Activated naive CD8-positive, alpha-beta T cell treated with anti-CD3 and anti-CD28 coated beads for 36 hours (primary cell): Measurements from ENCODE around the gene HOXC12. TPM values are rescaled to one million over a fixed set of nuclear protein-coding genes. Genes with fewer than 3 reads are reported as not detected.

Experiments used
- DNase-seq: peaks from one replicate; pipeline ENCODE4 v3.0.0; 2021
- H3K27ac Mint-ChIP-seq: one replicate; pipeline ENCODE4 v1.8.0; 2022; ENCODE audit warnings: mild to moderate bottlenecking, moderate library complexity, mixed read lengths
- H3K27me3 Mint-ChIP-seq: one replicate; pipeline ENCODE4 v1.8.0; 2022; ENCODE audit warnings: mild to moderate bottlenecking, mixed read lengths
- H3K36me3 Mint-ChIP-seq: one replicate; pipeline ENCODE4 v1.8.0; 2021; ENCODE audit warnings: mild to moderate bottlenecking, mixed read lengths
- H3K4me1 Mint-ChIP-seq: one replicate; pipeline ENCODE4 v1.8.0; 2021; ENCODE audit warnings: mixed read lengths
- H3K4me3 Mint-ChIP-seq: one replicate; pipeline ENCODE4 v1.8.0; 2022; ENCODE audit warnings: mild to moderate bottlenecking, moderate library complexity, mixed read lengths
- H3K9me3 Mint-ChIP-seq: one replicate; pipeline ENCODE4 v1.8.0; 2022; ENCODE audit warnings: mixed read lengths
- total RNA-seq, 2 experiments: library from RNA; stranded (reverse); gene quantifications; one replicate each; pipeline ENCODE4 v1.2.3, GENCODE V29; 2021

The HOXC12 gene
- total RNA-seq, 2 experiments from 2014 or later = not detected

DNA sequence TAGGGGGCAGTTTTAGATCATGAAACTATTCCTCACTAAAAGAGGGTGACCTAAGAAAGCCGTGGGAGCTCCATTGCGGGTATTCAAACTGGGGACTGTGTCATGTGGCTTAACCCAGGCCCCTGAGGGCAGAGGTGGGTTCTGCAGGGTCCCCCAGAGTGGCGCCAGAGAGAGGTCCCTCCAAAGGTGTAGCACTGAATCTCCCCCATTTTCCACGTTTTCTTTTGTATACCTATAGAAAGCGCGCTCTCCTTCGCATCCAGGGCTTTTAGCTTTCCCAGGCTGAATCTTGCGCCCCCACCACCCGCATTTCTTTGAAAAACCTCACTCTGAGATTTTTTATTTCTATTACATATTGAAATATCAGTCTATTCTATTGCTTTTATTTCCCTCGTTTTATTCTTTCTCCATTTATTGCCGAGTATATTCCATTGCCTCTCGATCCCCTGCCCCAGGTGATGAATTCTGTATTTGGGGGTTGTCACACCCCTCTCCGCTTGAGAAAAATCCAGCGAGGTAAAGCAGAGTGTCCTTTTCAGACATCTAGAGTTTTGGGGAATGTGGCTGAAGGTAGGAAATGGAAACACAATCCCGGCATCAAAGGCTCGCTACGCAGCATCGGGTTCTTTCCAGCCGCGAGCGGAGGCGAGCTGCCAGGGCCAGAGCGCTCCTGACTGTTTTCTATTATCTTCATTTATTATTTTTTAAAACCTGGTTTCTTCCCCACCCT is 16.9 kb upstream of the HOXC12 start:
- DNase-seq = no peak
- Mint-ChIP-seq H3K4me1 (peaks cover 24% of the 10 kb centered on the region), H3K9me3 (no peaks in the 10 kb centered on the region), H3K27me3 (peaks cover 95% of the 10 kb centered on the region), H3K4me3 (no peak overlapping the region), H3K27ac (no peak overlapping the region), H3K36me3 (no peaks in the 10 kb centered on the region)

DNA sequence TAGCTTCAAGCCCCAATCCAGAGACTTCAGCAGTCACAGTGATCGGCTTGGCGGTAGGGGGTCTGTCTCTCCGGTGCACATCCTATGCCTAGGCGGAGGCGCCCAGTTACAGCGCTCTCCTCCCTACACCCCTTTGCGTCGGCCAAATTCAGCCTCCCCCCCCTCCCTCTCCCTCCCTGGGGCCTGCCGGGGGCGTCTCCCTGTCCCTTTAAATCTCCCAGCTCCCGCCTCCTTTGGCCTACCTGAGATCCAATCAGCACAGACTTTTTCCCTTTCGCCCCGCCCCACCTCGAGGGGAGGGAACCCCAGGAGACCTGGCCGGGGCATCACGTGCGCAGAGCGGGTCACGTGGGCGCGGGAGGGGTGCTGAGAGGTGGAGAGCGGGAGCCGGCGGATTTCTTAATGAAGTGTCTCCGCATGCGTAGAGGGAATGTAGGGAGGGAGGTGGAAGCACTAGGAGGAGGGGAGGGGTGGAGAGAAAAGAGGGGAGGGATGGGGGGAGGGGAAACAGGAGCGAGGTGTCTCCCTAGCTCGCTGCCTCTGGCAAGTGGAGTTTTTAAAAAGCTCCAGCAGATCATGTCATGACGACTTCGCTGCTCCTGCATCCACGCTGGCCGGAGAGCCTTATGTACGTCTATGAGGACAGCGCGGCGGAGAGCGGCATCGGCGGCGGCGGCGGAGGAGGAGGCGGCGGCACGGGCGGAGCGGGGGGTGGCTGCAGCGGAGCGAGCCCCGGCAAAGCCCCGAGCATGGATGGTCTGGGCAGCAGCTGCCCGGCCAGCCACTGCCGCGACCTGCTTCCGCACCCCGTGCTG is 16.2 kb upstream of the HOXC12 start, which contains the start of gene HOXC13:
HOXC13 (plus strand) TSS at position 506 of the 815 bp plus-strand sequence; CDS start at position 582, 76 bp downstream.
- no peak within 1 kb of the TSS for H3K4me3 Mint-ChIP-seq
- H3K9me3 Mint-ChIP-seq = no peaks in the 10 kb centered on the region
- no peaks in the 10 kb centered on the region for H3K36me3 Mint-ChIP-seq
- peak; percentile 48 for DNase-seq
- peaks cover 24% of the 10 kb centered on the region for H3K4me1 Mint-ChIP-seq
- peaks cover 94% of the 10 kb centered on the region for H3K27me3 Mint-ChIP-seq
- no peak within 1 kb of the TSS for H3K27ac Mint-ChIP-seq

DNA sequence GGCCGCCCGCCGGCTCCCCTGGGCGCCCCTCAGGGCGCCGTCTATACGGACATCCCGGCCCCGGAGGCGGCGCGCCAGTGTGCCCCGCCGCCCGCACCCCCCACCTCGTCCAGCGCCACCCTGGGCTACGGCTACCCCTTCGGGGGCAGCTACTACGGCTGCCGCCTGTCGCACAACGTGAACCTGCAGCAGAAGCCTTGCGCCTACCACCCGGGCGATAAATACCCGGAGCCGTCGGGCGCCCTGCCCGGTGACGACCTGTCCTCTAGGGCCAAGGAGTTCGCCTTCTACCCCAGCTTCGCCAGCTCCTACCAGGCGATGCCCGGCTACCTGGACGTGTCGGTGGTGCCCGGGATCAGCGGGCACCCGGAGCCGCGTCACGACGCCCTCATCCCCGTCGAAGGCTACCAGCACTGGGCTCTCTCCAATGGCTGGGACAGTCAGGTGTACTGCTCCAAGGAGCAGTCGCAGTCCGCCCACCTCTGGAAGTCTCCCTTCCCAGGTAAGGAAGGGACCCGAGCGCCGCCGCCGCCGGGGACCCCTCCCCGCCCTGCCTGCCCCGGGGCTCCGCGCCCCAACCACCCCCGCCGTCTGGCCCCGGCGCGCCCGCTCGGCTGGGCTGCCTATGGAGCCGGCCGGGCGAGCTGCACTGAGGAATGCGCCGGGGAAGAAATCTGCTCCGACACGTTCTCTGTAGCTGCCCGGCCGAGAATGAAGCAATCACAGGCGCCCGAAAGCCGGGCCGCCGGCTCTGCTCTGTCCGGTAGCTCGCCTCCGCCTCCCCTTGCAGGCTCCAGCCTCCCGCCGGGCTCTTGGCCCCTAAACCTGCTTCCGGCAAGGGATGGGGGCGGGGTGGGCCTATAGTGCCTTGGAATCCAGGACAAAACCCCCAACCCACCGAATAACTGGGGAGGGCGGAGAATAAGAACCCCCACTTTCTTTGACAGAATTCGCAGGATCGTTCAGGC is 15.3 kb upstream of the HOXC12 start:
- H3K27ac Mint-ChIP-seq = no peak overlapping the region
- peaks cover 94% of the 10 kb centered on the region for H3K27me3 Mint-ChIP-seq
- H3K4me3 Mint-ChIP-seq = no peak overlapping the region
- peaks cover 24% of the 10 kb centered on the region for H3K4me1 Mint-ChIP-seq
- H3K9me3 Mint-ChIP-seq = no peaks in the 10 kb centered on the region
- no peak for DNase-seq
- H3K36me3 Mint-ChIP-seq = no peaks in the 10 kb centered on the region

DNA sequence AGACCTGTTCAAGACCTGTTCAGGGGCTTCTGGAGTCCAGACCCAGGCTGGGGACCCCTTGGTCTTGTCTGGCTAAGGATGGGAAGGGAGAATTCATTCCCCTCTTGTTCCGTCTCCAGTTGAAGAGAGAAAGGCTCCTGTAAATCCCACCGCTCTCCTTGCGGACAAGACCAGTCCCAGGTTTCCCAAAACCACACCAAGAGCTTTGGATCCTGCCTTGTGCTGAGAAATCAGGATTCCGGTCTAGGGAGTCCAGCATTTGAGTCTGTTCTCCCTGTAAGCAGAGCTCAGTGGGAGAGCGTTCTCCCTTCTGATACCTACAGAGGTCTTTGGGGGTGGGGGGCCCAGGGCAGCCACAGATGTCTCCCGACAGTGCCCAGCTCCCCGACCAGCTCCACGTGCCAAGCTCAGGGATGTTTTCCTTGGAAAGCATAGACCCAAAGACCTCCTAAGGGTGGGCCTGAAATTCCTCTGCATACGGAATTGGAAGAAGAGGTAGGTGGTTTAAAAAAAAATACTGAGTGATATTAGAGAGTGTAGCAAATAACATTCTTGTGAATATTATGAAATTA is 14.2 kb upstream of the HOXC12 start:
- no peak for DNase-seq
- H3K4me3 Mint-ChIP-seq = no peak overlapping the region

DNA sequence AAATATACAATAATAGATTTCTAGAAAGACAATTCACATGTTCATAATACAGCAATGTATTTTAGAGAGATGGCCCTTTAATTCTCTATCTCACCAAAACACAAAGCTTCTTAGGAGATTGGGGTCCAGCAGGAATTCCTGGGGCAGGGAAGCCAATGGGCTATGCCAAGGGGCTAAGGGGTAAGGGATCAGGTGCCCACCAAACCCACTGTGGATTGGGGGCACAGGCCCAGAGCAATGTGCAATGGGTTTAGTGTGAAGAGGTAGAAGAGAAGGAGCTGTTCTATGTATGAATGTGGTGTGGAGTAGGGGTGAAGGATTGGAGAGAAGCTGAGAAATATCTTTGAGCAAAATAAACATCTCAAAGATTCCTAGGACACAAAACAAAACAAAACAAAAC is 13.5 kb upstream of the HOXC12 start:
- Mint-ChIP-seq H3K27ac (no peak overlapping the region), H3K36me3 (no peaks in the 10 kb centered on the region), H3K4me3 (no peak overlapping the region), H3K9me3 (no peaks in the 10 kb centered on the region), H3K27me3 (peaks cover 94% of the 10 kb centered on the region), H3K4me1 (peaks cover 12% of the 10 kb centered on the region)
- no peak for DNase-seq

More for the DNA sequence above, 14.2 kb upstream of the HOXC12 start:
- Mint-ChIP-seq H3K9me3 (no peaks in the 10 kb centered on the region), H3K4me1 (peaks cover 17% of the 10 kb centered on the region), H3K27ac (no peak overlapping the region), H3K36me3 (no peaks in the 10 kb centered on the region), H3K27me3 (peaks cover 94% of the 10 kb centered on the region)

DNA sequence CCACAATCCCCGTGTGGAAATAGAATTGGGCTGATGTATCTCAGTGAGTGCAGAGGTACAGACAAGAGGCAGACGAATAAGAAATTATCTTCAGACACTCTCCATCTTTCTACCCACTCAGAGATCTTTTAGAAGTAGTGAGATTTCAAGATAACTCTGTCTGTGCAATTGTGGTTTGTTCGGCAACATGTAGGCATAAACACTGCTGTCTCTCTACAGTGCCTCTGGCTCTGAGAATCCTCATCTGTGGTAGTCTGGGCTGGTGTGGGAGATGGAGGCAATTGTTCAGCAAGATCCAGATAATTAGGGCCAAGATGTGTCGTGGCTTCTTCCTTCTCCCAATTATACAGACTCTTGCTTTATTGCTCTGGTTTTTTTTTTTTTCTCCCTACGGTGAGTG is 13.0 kb upstream of the HOXC12 start:
- H3K9me3 Mint-ChIP-seq = no peaks in the 10 kb centered on the region
- H3K27ac Mint-ChIP-seq = no peak overlapping the region
- H3K4me1 Mint-ChIP-seq = peaks cover 10% of the 10 kb centered on the region
- H3K36me3 Mint-ChIP-seq = no peaks in the 10 kb centered on the region
- DNase-seq = no peak
- no peak overlapping the region for H3K4me3 Mint-ChIP-seq
- H3K27me3 Mint-ChIP-seq = peaks cover 94% of the 10 kb centered on the region

DNA sequence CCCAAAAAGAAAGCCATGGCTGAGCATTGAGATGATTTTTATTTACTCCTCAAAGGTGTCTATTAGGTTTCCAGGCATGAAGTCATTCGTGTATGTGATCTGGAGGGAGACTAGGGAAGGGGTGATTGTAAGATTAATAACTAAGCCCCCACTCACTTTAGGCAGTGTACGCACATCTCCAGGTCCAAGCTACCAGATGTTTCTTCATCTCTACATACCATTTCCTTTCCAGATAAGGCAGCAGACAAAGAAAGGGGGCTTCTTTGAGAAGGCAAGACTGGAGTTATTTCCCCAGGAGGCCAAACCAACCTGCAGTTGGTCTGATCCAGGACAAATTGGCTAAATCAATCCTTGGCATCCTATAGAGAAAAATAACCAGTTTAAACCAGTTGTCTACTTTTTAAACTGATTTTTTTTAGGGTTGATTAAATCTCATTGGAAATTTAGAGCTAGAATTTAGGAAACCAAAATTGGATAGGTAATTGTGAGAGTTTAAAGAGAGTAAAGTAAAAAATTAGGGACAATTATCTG is 12.2 kb upstream of the HOXC12 start:
- Mint-ChIP-seq H3K27me3 (peaks cover 94% of the 10 kb centered on the region), H3K4me3 (no peak overlapping the region), H3K36me3 (no peaks in the 10 kb centered on the region), H3K4me1 (peaks cover 6% of the 10 kb centered on the region), H3K9me3 (no peaks in the 10 kb centered on the region), H3K27ac (no peak overlapping the region)
- DNase-seq = no peak

DNA sequence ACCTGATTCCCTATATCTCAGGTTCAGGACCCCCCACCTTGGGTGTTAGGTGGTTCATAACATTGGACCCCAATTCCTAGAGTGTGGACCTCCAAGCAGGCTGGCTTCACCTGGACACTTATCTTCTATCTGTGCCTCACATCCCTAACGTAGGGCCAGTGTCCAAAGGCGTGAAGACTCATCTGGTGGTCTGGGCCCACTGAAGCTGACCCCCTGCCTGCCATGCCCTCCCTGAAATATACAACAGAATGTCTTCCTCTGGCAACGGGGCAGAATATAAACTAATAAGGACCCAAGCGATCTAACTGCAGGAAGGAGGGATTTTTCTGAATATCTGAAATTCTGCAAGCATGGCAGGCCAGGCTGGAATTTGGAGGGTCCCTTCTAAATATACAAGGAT is 10.5 kb upstream of the HOXC12 start:
- H3K4me3 Mint-ChIP-seq = no peak overlapping the region
- DNase-seq = no peak
- no peaks in the 10 kb centered on the region for H3K9me3 Mint-ChIP-seq
- H3K27ac Mint-ChIP-seq = no peak overlapping the region
- H3K36me3 Mint-ChIP-seq = no peaks in the 10 kb centered on the region
- peaks cover 97% of the 10 kb centered on the region for H3K27me3 Mint-ChIP-seq
- no peaks in the 10 kb centered on the region for H3K4me1 Mint-ChIP-seq

DNA sequence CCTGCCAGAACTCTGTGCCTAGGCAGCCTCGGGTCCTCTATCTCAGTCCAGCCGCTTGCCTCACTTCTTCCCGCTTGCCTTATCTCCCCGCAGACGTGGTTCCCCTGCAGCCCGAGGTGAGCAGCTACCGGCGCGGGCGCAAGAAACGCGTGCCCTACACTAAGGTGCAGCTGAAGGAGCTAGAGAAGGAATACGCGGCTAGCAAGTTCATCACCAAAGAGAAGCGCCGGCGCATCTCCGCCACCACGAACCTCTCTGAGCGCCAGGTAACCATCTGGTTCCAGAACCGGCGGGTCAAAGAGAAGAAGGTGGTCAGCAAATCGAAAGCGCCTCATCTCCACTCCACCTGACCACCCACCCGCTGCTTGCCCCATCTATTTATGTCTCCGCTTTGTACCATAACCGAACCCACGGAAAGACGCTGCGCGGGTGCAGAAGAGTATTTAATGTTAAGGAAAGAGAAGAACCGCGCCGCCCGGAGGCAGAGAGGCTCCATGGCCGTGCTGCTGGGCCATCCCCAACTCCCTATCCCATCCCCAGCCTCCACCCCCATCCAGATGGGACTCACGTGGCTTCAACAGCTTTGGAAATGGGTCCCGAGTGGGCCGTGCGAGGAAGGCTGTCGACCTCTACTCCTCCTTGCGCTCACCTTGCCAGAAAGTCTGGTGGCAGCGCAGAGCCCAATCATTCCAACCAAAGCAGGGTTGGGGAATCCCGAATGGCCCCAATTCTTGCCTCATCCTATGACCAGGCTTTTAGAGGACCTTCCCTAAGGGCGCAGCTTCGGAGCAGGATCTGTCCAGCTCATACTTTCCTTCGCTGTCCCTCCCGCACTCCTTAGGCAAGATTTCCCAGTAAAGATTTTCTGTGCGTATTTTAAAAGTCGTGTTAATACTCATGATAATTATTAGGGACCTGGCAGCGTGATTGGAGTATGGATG is 9.5 kb upstream of the HOXC12 start:
- no peaks in the 10 kb centered on the region for H3K9me3 Mint-ChIP-seq
- no peak overlapping the region for H3K4me3 Mint-ChIP-seq
- no peak for DNase-seq
- H3K27me3 Mint-ChIP-seq = peaks cover 97% of the 10 kb centered on the region
- no peaks in the 10 kb centered on the region for H3K36me3 Mint-ChIP-seq
- no peaks in the 10 kb centered on the region for H3K4me1 Mint-ChIP-seq
- no peak overlapping the region for H3K27ac Mint-ChIP-seq

DNA sequence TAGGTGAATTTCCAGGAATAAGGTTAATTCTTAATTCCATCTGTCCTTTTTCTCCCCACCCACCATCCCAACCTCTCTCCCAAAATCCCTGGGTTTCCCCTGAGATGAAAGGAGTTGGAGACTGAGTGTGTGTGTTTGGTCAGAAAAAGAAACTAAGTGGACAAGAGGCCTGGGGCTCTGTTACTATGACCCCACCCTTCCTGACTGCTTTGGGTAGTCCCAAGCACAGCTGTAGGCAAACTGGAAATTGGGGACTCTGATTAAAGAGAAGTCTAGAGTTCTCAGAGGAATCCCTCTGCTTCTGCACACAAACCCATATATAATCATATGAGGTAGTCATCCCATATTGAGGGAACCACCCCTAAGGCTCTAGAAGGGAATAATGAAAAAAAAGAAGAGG is 7.0 kb upstream of the HOXC12 start:
- peaks cover 4% of the 10 kb centered on the region for H3K4me1 Mint-ChIP-seq
- no peak overlapping the region for H3K27ac Mint-ChIP-seq

DNA sequence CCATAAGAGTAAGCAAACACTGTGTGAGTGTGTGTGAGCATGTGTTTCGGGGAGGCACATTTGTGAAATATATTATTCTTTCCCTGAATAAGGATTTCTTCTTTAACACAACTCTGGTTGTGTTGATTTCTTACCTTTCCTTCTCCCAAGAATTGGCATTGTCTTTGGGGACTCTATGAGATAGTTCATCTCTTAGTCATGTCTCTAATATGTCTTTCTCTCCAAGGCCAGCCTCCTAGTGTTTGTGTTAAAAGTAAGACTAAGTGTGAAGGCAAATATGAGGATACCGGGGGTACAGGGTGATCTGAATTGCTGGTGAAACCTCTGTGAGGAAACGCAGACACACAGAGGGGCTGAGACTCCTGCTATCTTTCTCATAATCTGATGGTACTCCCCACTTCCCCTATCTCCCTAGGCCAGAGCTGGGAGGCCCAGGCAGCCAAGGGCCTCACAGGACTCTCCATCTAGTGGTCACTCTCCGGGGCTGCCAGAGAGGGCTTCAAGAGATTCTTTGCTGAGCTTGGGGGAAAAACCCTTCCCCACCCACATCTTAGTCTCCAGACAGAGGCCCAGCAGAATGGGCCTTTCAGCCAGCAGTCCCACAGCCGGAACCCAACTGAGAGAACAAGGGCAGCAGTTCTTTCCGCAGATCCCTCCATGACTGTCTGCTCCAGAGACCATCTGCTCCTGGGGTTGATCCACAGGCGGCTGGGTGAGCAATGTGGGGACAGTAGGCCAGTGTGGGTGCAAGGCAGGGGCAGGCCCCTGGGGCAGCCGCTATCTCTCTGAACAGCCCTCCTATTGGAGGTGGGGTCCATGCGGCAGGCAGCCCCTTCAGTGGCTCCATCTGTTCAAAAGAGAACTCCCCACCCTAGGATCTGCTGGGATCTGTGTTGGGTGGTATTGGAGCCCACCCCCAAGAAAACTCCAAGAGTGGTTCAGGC is 5.8 kb upstream of the HOXC12 start:
- Mint-ChIP-seq H3K27ac (no peak overlapping the region), H3K4me1 (peaks cover 9% of the 10 kb centered on the region), H3K36me3 (no peaks in the 10 kb centered on the region), H3K27me3 (peaks cover 98% of the 10 kb centered on the region), H3K9me3 (no peaks in the 10 kb centered on the region), H3K4me3 (no peak overlapping the region)
- DNase-seq = no peak

More for the DNA sequence above, 7.0 kb upstream of the HOXC12 start:
- no peak for DNase-seq
- peaks cover 97% of the 10 kb centered on the region for H3K27me3 Mint-ChIP-seq
- H3K36me3 Mint-ChIP-seq = no peaks in the 10 kb centered on the region
- H3K4me3 Mint-ChIP-seq = no peak overlapping the region
- H3K9me3 Mint-ChIP-seq = no peaks in the 10 kb centered on the region

DNA sequence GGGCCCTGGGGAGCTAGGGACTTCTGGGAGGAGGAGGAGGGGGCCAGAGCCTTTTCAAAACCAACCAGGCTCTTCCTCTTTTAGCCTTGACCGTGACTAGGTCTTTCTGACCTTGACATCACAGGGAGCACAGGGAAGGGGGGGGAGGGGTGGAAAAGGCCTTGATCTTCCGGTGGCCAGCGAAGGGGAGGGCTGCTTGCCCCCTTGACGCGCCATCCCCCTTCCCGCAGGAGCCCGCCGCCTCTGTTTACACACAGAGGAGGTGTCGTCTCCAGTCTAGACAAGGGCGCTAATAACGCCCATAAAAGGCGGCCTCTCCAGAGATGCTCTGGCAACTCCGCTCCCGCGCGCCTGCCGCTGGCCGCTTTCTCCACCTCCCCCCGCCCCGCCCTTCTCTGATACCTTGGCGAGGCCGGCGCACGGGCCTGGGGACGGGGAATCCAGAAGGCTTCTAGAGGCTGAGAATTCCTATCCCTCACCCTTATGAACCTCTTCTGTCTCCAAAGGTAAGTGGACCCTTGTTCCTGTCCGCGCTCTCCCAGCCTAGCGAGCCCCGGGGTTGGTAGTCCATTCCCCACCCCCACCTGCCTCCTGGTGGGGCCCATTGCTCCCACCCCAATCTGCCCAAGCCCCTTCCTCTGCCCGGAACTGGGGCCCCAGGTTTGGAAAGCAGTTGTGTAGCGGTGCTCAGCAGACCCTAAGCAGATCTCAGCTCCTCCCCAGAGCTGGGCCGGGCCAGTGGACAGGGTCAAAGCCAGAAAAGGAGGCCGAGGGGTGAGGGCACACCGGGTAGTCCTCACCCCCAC is 4.9 kb upstream of the HOXC12 start:
- H3K27ac Mint-ChIP-seq = no peak overlapping the region
- peaks cover 98% of the 10 kb centered on the region for H3K27me3 Mint-ChIP-seq
- H3K36me3 Mint-ChIP-seq = no peaks in the 10 kb centered on the region

More for the DNA sequence above, 4.9 kb upstream of the HOXC12 start:
- Mint-ChIP-seq H3K9me3 (no peaks in the 10 kb centered on the region), H3K4me3 (no peak overlapping the region), H3K4me1 (peaks cover 12% of the 10 kb centered on the region)
- no peak for DNase-seq
